HG03565 (cell line): ENCODE measurements around the gene HIVEP2.
A peak's percentile ranks its signal among the peaks of the same experiment; 100 is the strongest.

ENCODE experiments used
- ATAC-seq: cut with Tn5 transposase; IDR thresholded peaks from one replicate; pipeline ENCODE4 v1.9.1; 2021; ENCODE audit warnings: mild to moderate bottlenecking, moderate library complexity; ENCODE audit not compliant: unreplicated experiment

HIVEP2 gene

DNA sequence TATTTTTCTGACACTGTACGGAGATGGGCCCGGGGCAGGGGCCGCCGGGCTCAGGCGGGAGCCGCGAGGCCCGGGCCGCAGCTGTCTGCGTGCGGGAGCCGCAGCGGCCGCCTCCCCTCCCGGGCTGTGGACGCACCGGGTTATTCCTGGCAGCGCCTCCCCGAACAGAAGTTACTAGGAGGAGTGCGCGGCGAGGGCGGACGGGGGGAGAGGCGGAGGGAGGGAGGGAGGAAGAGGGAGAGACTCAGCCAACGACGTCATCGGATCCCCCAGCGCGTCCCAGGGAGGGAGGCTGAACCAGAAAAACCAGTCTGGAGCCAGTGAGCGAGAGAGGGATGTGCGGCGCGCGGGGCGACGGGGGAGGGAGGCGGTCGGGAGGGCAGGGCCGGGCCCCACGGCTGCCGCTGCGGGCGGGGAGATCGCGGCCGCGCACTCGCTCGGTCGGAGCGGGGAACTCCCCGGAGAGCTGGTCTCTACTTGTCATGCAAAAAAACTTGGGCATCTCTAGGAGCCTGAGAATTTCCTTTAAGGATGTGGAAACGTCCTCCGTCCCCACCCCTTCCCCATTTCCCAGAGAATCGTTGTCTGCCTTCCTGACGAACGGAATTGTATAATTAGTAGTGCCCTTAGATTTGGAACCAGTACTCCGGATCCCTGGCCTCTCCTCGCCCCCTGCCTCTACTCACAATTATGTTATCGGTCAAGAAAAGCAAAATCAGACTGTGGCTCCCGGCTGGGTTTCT is 1.4 kb upstream of the HIVEP2 start:
- peak; percentile 15 for ATAC-seq

DNA sequence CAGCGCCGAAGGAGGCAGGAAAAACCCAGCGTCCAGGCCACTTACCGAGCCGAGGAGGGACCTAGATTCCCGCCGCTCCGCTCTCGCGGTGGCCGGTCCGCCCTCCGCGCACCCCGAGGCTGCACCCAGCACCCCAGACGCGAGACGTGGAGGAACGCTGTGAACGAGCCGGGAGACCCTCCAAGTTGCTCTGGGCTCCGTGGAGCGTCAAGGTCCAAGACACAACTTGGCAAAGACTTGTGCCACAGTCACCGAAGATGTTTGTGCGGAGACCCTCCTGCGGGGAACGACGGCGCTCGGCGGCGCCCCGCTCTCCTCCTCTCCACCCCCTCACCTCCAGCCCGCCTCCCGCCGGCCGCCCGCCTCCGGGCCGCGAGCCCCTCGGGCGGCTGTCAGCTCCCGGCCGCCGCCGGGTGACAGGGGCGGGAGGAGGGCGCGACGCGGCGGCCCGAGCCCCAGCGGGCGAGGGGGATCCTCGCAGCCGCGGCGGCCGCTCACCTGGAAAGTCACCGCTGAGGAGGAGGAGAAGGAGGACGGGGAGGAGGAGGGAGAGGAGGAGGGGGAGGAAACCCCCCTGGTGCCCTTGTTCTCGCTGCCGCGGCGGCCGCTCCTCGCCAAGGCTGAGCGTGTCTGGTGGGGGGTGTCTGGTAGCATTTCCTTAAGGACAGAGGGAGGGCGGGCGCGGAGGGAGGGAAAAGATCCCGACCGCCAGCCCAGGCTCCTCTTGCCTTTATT is 637 bp upstream of the HIVEP2 start:
- no peak for ATAC-seq

GRCh38 chr6:142944124-142945048 is 590 bp downstream of the HIVEP2 start:
- ATAC-seq: peak; percentile 2

DNA sequence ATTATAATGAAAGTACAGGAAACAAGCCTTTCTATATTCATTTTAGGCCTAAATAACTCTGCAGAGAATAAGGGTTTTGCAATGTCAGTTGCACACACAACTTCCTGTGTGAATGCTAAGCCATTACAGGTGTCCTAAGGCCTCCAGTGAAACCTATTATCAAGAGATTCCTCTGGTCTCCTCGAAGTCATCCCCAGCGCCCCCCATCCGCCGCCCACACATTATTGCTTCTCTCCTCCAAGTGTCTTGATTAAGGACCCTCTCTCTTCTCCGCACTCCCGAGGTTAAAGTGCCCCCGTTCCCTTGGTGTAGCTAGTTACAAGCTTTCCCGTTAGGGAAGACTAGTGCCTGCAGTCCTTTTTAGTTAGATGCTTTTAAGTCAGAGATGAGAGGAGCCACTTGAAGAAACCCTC is 1.3 kb downstream of the HIVEP2 start:
- no peak for ATAC-seq

DNA sequence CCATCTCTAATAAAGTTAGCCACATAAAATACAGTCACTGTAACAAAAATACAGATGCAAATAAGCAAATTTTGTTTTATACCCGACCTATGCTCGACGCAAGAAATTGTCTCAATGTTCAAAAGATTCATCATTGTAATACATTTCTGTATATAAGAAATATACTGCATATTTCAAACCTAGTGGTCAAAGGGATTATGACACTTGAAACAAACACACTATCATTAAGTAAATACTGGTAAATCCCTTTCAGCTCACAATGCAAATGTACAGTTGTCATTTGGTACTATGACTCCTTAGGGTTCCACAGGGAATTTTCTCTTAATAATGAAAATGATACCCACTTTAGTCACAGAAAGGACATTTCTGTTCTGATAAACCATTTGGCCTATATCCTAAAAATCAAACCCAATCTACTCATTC is 2.2 kb downstream of the HIVEP2 start:
- ATAC-seq: no peak

- ATAC-seq: no peak
These were observed 2.7 kb downstream of the HIVEP2 start for GRCh38 chr6:142942238-142942637.

GRCh38 chr6:142941018-142941417 is 4.0 kb downstream of the HIVEP2 start:
- ATAC-seq: no peak

GRCh38 chr6:142940487-142940886 is 4.5 kb downstream of the HIVEP2 start:
- ATAC-seq: no peak

DNA sequence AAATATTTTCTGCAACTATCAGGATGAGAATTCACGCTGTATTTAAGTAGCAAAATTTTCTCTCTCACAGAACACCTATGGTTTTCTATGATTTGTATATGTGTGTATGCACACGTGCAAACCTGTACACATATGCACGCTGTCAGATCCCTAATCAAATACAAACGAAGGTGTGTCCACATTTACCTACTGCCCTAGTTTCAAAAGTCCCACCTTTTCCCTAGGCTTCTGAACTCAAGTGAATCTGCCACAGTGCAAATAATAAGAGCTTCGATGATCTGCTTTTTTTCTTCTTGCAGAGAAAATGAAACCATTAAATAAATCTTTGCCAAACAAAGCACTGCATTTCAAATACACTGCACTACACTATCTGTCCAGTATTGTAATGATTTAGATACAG is 6.5 kb downstream of the HIVEP2 start:
- no peak for ATAC-seq

- no peak for ATAC-seq
These were observed 7.0 kb downstream of the HIVEP2 start for GRCh38 chr6:142937986-142938385.

DNA sequence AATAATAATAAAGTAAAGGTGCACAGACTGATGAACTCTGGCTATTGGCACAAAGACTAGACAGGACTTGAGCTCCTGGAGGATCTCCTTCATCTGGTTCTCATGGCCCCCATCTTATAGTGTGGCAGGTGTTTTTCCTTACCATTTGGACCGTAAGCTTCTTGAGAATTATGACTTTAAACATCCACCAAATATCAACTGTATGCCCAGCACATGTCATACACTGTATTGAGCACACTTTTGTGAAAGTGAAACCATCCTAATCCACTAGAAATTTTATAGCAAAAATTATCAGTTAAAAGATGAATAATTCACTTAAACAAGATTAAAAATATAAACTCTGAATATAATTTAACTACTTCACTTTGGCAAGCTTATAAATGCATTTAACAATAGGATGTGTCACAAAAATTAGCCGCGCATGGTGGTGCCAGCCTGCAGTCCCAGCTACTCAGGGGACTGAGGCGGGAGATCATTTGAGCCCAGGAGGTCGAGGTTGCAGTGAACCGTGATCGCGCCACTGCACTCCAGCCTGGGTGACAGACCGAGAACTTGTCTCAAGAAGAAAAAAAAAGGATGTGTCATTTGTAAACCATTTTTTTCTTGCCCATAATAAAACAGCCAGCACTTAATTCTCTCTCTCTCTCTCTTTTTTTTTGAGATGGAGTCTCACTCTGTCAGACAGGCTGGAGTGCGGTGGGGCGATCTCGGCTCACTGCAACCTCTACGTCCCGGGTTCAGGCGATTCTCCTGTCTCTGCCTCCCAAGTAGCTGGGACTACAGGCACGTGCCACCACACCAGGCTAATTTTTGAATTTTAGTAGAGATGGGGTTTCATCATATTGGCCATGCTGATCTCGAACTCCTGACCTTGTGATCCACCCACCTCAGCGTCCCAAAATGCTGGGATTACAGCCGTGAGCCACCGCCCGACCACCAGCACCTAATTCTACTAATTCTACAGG is 9.1 kb downstream of the HIVEP2 start:
- peak; percentile 37 for ATAC-seq

DNA sequence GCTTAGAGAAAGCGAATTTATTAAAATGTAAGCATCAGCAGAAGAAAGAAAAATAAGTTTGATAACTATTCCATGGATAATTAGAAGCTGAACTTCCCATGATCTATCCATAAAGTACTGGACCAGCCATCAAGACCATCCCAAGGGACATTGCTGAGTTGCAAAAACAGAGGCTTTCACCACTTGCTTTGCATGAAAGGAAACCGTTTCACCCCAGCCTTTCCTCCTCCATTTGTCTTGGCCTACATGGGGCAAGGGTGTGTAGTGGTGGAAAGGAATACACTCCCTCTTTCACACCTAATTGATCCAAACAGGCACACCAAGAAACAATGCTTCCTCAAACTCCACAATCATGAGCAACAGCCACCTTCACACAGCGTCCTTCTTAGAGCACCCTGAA is 10.4 kb downstream of the HIVEP2 start:
- no peak for ATAC-seq

DNA sequence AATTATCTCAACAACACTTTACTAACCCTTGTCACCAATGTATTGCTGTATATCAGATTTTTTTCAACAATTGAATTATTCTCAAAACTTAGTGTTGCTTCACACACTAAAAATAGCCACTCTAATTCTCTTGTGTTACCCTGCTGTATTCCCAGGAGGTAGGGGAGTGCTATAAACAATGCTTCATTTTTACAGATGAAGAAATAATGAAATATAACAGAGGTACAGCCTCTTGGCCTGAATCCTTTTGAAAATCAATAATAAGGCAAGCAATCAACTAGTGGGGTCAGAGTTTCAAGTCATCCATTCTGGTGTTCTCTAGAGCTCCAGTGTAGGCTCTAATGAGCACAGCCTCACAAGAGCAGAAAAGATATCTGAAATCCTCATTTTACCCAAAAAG is 10.9 kb downstream of the HIVEP2 start:
- no peak for ATAC-seq

- no peak for ATAC-seq
These were observed 11.3 kb downstream of the HIVEP2 start for GRCh38 chr6:142933701-142934100.

- no peak for ATAC-seq
These were observed 12.1 kb downstream of the HIVEP2 start for GRCh38 chr6:142932889-142933288.

DNA sequence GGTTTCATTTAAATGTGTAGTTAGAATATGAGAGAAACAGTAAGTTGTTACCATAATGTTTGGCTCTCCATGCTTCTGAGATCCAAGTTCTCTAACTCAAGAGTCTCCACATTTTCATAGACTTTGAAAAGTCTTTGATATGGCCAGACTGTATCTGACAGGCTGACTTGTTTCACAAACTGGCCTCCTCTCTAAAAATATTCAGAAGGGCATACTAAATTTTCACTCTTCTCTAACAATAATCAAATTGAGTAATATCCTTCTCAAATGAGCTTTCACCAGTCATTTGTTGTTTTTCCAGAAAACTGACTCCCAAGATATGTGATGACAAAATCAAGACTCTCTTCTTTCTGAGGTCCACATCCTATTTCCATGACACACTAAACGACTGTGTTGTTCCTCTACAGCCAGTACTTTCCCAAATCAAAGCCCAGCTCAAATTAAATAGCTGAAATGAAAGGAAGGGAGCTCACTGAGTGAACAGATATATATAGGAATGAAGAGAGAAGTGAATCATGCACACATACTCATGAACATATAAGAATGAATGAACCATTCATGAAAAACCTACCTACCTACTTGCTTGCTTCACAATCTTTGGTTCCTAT is 15.1 kb downstream of the HIVEP2 start:
- ATAC-seq: no peak

GRCh38 chr6:142927904-142928303 is 17.1 kb downstream of the HIVEP2 start:
- no peak for ATAC-seq

DNA sequence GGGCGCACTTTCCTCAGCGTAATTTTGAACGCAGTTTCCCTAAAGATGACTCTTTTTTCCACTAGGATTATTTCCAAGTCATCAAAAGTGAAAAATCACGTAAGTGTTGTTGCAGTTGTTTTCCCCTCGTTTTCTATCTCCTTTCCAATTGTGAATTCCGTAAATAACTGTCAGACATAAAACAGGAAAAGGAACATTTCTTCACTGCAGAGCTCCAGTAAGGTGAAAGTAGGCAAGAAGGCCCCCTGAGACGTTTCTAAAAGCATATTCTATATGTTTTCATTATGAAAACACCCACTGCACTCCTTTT is 17.8 kb downstream of the HIVEP2 start:
- no peak for ATAC-seq

- ATAC-seq: peak; percentile 66
These were observed 18.3 kb downstream of the HIVEP2 start for GRCh38 chr6:142926494-142927270.
